ENCODE results near the gene TSKU. TPM values are rescaled to one million over a fixed set of nuclear protein-coding genes. Genes with fewer than 3 reads are reported as not detected.
"Not testable (repeated sequence)": the region's sequence is repeated elsewhere in the genome, so short reads cannot be mapped to it uniquely, and the experiment has no call there.

The TSKU gene, protein sequence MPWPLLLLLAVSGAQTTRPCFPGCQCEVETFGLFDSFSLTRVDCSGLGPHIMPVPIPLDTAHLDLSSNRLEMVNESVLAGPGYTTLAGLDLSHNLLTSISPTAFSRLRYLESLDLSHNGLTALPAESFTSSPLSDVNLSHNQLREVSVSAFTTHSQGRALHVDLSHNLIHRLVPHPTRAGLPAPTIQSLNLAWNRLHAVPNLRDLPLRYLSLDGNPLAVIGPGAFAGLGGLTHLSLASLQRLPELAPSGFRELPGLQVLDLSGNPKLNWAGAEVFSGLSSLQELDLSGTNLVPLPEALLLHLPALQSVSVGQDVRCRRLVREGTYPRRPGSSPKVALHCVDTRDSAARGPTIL
- 100 to 1,000 TPM in 2 of 4 donors, 10 to 100 TPM in 2; 27.2 to 152 (median 87.2) TPM for total RNA-seq

DNA sequence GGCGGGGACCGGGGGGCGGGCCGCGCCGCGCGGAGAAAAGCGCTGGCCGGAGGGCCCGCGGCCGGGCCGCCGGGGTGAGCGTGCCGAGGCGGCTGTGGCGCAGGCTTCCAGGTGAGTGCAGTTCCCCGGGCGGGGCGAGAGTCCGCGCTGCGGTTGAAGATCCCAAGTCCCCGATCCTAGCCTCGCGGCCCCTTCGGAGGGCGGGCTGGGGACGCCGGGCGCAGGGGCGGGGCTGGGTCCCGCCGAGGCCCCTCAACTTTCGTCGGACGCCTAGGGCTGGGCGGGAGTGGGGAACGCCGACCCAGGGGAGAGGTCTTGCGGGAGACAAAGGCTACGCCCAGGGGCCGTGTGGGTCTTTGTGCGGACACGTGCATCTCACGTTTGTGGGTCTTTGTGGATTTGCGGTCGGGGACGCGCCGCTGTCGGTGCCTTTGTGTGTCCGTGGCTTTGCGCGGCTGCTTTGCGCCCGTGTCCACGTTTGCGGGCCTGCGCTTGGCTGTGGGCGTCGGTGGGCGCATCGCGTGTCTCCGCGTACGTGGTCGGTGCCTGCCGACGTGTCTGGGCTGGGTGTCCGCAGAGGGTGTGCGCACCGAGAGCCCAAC, at the start of gene TSKU:
Gene TSKU, plus strand, starts transcription at position 63 of the 602 bp plus-strand sequence. CDS start 12,261 bp downstream, outside the sequence.
- no peaks in the 10 kb centered on the region for H3K36me3 ChIP-seq
- peaks cover 3 to 52% (median 10%) of the 10 kb centered on the region in 4 donors for H3K4me1 ChIP-seq
- H3K9me3 ChIP-seq, result no peaks in the 10 kb centered on the region
- H3K27me3 ChIP-seq, result no peaks in the 10 kb centered on the region
- TF ChIP-seq POLR2A (IDR thresholded peaks at IDR 0.05), result peak in 1 of 2 donors; percentile 73
- TF ChIP-seq, protein P1, sequence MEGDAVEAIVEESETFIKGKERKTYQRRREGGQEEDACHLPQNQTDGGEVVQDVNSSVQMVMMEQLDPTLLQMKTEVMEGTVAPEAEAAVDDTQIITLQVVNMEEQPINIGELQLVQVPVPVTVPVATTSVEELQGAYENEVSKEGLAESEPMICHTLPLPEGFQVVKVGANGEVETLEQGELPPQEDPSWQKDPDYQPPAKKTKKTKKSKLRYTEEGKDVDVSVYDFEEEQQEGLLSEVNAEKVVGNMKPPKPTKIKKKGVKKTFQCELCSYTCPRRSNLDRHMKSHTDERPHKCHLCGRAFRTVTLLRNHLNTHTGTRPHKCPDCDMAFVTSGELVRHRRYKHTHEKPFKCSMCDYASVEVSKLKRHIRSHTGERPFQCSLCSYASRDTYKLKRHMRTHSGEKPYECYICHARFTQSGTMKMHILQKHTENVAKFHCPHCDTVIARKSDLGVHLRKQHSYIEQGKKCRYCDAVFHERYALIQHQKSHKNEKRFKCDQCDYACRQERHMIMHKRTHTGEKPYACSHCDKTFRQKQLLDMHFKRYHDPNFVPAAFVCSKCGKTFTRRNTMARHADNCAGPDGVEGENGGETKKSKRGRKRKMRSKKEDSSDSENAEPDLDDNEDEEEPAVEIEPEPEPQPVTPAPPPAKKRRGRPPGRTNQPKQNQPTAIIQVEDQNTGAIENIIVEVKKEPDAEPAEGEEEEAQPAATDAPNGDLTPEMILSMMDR (IDR thresholded peaks at IDR 0.05), result no peak
- H3K4me3 ChIP-seq, result peak within 1 kb of the TSS; percentile 48 to 92 (median 64)
- H3K27ac ChIP-seq, result peak within 1 kb of the TSS; percentile 66 to 96 (median 85)
- no peak for DNase-seq

DNA sequence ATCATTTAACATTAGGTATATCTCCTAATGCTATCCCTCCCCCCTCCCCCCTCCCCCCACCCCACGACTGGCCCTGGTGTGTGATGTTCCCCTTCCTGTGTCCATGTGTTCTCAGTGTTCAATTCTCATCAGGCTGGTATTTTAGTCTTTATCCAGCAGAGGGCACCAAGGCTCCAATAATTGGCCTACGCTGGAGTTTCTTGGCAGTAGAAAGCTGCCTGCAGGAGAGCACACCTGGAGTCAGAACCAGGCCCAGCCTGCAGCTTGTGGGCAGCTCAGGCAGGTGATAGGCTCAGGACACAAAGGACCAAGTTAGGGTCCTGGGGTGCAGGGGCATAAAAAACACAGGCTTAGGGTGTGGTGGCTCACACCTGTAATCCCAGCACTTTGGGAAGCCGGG, 49.2 kb upstream of the TSKU start:
- TF ChIP-seq, protein P1 (IDR thresholded peaks at IDR 0.05), result peak in 5 of 6 experiments; percentile 15 to 92 (median 88)
- not testable (repeated sequence) for H3K27ac ChIP-seq, H3K27me3 ChIP-seq, H3K9me3 ChIP-seq, H3K36me3 ChIP-seq, H3K4me3 ChIP-seq, H3K4me1 ChIP-seq
- DNase-seq, result peak in 1 of 3 donors; percentile 73

DNA sequence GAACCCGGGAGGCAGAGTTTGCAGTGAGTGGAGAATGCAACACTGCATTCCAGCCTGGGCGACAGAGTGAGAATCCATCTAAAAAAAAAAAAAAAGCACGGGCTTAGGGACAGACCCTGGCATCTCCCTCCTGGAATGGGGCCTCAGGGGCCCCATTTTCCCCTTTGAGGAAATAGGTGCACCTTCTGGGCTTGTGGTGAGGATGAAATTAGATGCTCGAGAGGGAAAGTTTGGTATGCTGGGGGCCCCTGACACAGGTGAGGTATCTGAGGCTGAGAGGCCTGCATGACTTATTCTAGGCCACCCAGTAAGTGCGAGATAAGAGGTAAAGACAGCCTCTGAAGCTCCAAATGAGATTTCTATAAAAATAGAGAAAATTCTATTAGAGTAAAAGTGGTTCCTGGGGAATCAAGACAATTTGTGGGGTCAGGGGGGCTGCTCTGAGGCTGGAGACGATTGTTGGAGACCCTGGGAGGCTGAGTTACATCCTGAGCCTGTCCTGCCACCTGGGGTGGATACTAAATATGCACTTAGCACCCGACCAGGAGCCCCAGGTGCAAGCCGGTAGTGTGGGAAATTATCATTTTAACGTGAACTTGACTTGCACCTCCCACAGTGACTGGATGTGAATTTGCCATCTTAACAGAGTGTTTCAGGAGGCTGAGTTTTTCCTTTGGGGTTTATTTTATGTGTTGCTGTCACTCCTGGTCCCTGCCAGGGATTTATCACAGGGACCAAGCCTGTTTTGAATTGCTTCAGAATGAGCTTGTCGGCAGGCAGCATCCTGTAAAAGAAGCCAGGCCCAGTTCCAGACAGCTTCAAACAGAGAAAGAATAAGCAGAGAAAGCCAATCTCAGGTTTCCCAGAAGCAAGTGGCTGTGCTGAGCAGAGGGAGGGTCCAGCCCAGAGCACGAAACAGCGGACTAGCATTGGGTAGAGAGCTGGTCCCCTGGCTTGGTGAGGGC, 48.4 kb upstream of the TSKU start:
- H3K36me3 ChIP-seq, result no peaks in the 10 kb centered on the region
- no peak for DNase-seq

DNA sequence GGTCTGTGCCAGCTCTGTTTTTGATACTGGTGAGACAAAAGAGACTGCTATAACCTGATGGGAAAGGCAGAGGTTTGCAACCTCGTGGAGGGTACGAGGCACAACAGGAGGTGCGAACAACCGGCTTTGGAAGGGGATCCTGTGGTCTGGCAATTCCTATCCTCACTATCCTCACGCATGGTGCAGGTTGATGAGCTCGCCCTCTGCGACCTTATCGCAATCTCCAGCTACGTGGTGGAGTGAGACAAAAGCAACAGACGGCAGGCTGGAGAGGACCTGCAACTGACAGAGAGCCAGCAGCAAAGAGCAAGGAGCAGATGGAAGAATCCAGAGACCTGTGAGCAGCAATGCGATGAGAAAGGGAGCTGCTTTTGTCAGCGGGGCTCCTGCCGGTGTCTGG, 47.3 kb upstream of the TSKU start:
- Histone ChIP-seq H3K36me3 (no peaks in the 10 kb centered on the region), H3K27ac (no peak overlapping the region), H3K4me1 (no peaks in the 10 kb centered on the region), H3K4me3 (no peak overlapping the region), H3K27me3 (no peaks in the 10 kb centered on the region), H3K9me3 (no peaks in the 10 kb centered on the region)
- DNase-seq, result no peak
- no peak for TF ChIP-seq POLR2A (IDR thresholded peaks at IDR 0.05)
- TF ChIP-seq, protein P1 (IDR thresholded peaks at IDR 0.05), result no peak

More for the DNA sequence above, 48.4 kb upstream of the TSKU start:
- H3K4me1 ChIP-seq, result no peaks in the 10 kb centered on the region
- H3K27me3 ChIP-seq, result no peaks in the 10 kb centered on the region
- TF ChIP-seq, protein P1 (IDR thresholded peaks at IDR 0.05), result no peak
- no peak for TF ChIP-seq POLR2A (IDR thresholded peaks at IDR 0.05)
- no peak overlapping the region for H3K27ac ChIP-seq
- H3K9me3 ChIP-seq, result no peaks in the 10 kb centered on the region
- no peak overlapping the region for H3K4me3 ChIP-seq

DNA sequence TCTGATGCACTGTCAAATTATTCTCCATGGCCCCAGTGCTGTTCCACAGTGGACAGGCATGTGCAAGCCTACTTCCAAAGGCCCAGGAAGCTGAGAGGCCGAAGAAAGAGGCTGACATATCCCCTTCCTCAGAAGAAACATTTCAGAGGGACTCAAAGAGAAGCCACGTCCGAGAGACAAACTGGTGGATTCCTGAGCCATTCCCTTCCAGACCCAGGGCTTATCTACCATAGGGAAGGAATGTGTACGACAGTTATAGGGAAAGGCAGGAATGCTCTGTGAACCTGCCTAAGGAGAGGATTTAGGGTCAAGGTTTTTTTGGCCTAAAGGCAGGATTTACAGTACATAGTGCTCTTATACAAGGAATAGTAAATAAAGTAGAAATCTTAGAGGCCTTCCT, 46.9 kb upstream of the TSKU start:
- no peaks in the 10 kb centered on the region for H3K27me3 ChIP-seq
- H3K4me1 ChIP-seq, result no peaks in the 10 kb centered on the region
- H3K36me3 ChIP-seq, result no peaks in the 10 kb centered on the region
- DNase-seq, result no peak
- TF ChIP-seq, protein P1 (IDR thresholded peaks at IDR 0.05), result no peak
- TF ChIP-seq POLR2A (IDR thresholded peaks at IDR 0.05), result no peak
- no peaks in the 10 kb centered on the region for H3K9me3 ChIP-seq
- no peak overlapping the region for H3K27ac ChIP-seq
- H3K4me3 ChIP-seq, result no peak overlapping the region

Measured in Peyer's patch (tissue), 4 donors.